CD4-positive, CD25-positive, alpha-beta regulatory T cell (primary cell): Measurements from ENCODE around the gene SPDYE4. TPM values are rescaled to one million over a fixed set of nuclear protein-coding genes. Genes with fewer than 3 reads are reported as not detected.
A peak's percentile ranks its signal among the peaks of the same experiment; 100 is the strongest.

ENCODE experiments used
- ATAC-seq, 2 donors: fragments of 150-1000 bp; cut with Tn5 transposase; one replicate each; pipeline ENCODE4 v1.10.0; 2021; ENCODE audit warnings: low read depth in 2 of 2, moderate number of reproducible peaks in 2 of 2, moderate library complexity in 1 of 2
- DNase-seq, 3 donors: peaks; one replicate each; pipeline versions ENCODE4 v3.0.0 to v3.0.0-alpha.2; 2012 to 2022; ENCODE audit warnings: mixed read lengths in 1 of 3
- H3K27ac ChIP-seq: one replicate; pipeline ENCODE4 v1.7.0; 2013; ENCODE audit warnings: mild to moderate bottlenecking, low read length; ENCODE audit not compliant: insufficient read depth, poor library complexity, severe bottlenecking
- H3K27me3 ChIP-seq: one replicate; pipeline ENCODE4 v1.7.0; 2013; ENCODE audit warnings: low read length; ENCODE audit not compliant: control insufficient read depth, insufficient read depth
- H3K36me3 ChIP-seq: one replicate; pipeline ENCODE4 v1.7.0; 2013; ENCODE audit warnings: mild to moderate bottlenecking, low read length, moderate library complexity; ENCODE audit not compliant: control insufficient read depth, insufficient read depth
- H3K4me1 ChIP-seq: 2 replicates; pipeline ENCODE4 v1.7.0; 2013; ENCODE audit warnings: mild to moderate bottlenecking, low read length; ENCODE audit not compliant: insufficient read depth, control insufficient read depth, poor library complexity, severe bottlenecking
- H3K4me3 ChIP-seq: one replicate; pipeline ENCODE4 v1.7.0; 2013; ENCODE audit warnings: low read depth, mild to moderate bottlenecking, low read length, moderate library complexity
- H3K9me3 ChIP-seq, 2 experiments: 1 replicate in 1 of 2; 2 replicates in 1 of 2; pipeline ENCODE4 v1.7.0; 2013; ENCODE audit warnings: low read length in 2 of 2, mild to moderate bottlenecking in 1 of 2, moderate library complexity in 1 of 2; ENCODE audit not compliant: control insufficient read depth in 2 of 2
- H3K27ac Mint-ChIP-seq, 3 donors: one replicate each; pipeline ENCODE4 v1.8.0; 2020 to 2022; ENCODE audit warnings: mild to moderate bottlenecking in 3 of 3, mixed read lengths in 3 of 3, moderate library complexity in 2 of 3
- H3K27me3 Mint-ChIP-seq: one replicate; pipeline ENCODE4 v1.8.0; 2022; ENCODE audit warnings: mild to moderate bottlenecking, mixed read lengths
- H3K36me3 Mint-ChIP-seq: one replicate; pipeline ENCODE4 v1.8.0; 2020; ENCODE audit warnings: mixed read lengths
- H3K4me1 Mint-ChIP-seq, 4 donors: one replicate each; pipeline ENCODE4 v1.8.0; 2020 to 2022; ENCODE audit warnings: mixed read lengths in 4 of 4, mild to moderate bottlenecking in 1 of 4
- H3K4me3 Mint-ChIP-seq, 4 donors: one replicate each; pipeline ENCODE4 v1.8.0; 2020 to 2022; ENCODE audit warnings: mild to moderate bottlenecking in 4 of 4, mixed read lengths in 4 of 4, moderate library complexity in 3 of 4
- H3K9me3 Mint-ChIP-seq, 7 donors: one replicate each; pipeline ENCODE4 v1.8.0; 2020 to 2022; ENCODE audit warnings: mixed read lengths in 7 of 7, mild to moderate bottlenecking in 3 of 7, moderate library complexity in 2 of 7
- polyA plus RNA-seq, 4 donors: library from polyadenylated mRNA; unstranded; fragments of 300-500 nt; fragmentation: Illumina TruSeq; gene quantifications; one replicate each; pipeline ENCODE4 v1.2.3, GENCODE V29; 2021
- total RNA-seq: library from RNA; stranded (reverse); gene quantifications from one replicate; pipeline ENCODE4 v1.2.3, GENCODE V29; 2022

SPDYE4 gene
- total and polyA plus RNA-seq, 5 donors from 2014 or later: not detected

DNA sequence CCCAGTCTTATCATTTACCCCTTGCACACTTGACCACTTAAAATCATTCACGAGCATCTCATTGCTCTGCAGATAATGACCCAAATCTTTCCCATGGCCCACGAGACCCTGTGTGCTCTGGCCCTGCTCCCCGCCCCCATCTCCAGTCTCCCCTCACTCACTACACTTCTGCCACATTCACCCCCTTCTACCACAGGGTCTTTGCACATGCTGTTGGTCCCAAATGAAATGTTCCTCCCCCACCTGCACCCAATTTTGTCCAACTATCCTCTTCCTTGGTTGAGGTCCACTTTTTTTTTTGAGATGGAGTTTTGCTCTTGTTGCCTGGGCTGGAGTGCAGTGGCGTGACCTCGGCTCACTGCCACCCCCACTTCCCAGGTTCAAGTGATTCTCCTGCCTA is 52.9 kb downstream of the SPDYE4 start:
- H3K4me1 Mint-ChIP-seq: no peaks in the 10 kb centered on the region
- H3K9me3 Mint-ChIP-seq: peaks cover 0 to 6% (median 0%) of the 10 kb centered on the region in 7 donors
- ATAC-seq (no peak), DNase-seq (no peak)
- Histone ChIP-seq H3K9me3 (no peaks in the 10 kb centered on the region), H3K36me3 (no peaks in the 10 kb centered on the region), H3K27me3 (peaks cover 2% of the 10 kb centered on the region), H3K4me3 (no peak overlapping the region), H3K27ac (no peak overlapping the region), H3K4me1 (no peaks in the 10 kb centered on the region)
- no peak overlapping the region for H3K27ac Mint-ChIP-seq
- H3K27me3 Mint-ChIP-seq: peaks cover 37% of the 10 kb centered on the region
- no peaks in the 10 kb centered on the region for H3K36me3 Mint-ChIP-seq
- H3K4me3 Mint-ChIP-seq: no peak overlapping the region

DNA sequence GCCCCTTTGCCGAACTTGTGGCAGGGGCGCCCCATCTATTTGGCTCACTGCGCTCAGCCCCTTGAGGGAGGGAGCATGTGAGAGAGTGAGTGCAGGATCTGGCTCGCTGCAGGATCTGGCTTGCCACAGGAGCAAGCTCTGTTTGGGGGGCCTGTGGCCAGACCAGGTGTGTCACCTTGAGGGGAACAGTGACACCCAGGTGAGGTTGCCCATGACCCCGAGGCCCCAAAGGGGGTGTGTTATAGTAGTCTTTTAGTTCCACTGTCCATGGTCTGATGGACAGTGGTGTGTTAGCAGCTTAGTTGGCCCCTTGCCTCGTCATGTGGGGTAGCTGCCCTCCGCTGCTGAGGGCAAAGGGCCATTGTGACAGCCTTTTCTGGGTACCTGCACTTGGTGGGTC is 55.3 kb downstream of the SPDYE4 start:
- H3K27me3 Mint-ChIP-seq: peaks cover 32% of the 10 kb centered on the region

DNA sequence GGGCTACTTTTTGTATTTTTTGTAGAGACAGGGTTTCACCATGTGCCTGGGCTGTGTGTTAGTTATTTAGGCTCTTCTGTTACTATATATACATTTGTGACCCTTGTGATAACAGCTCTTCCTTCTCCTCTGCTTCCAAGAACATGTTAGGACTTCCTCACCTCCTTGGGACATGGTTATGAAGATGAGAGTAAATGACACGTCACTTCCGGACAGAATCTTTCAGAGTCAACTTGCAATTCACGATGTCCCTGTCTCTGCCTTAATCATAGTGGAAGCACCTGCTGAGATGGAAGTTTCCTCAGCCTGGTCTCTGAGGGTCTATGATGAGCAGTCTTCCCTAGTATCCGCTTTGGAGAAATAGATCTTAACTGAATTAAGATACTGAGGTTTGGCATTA is 56.6 kb downstream of the SPDYE4 start:
- no peaks in the 10 kb centered on the region for H3K4me1 ChIP-seq
- Mint-ChIP-seq H3K27me3 (peaks cover 26% of the 10 kb centered on the region), H3K4me3 (no peak overlapping the region), H3K4me1 (peaks cover 0 to 4% (median 0%) of the 10 kb centered on the region in 4 donors), H3K36me3 (no peaks in the 10 kb centered on the region), H3K27ac (no peak overlapping the region), H3K9me3 (peaks cover 0 to 3% (median 0%) of the 10 kb centered on the region in 7 donors)
- no peaks in the 10 kb centered on the region for H3K36me3 ChIP-seq
- DNase-seq (no peak), ATAC-seq (no peak)
- H3K27ac ChIP-seq: no peak overlapping the region
- H3K4me3 ChIP-seq: no peak overlapping the region
- H3K9me3 ChIP-seq: no peaks in the 10 kb centered on the region
- H3K27me3 ChIP-seq: no peaks in the 10 kb centered on the region

More for the DNA sequence above, 55.3 kb downstream of the SPDYE4 start:
- no peak overlapping the region for H3K27ac Mint-ChIP-seq
- Histone ChIP-seq H3K27me3 (peaks cover 2% of the 10 kb centered on the region), H3K4me1 (no peaks in the 10 kb centered on the region), H3K36me3 (no peaks in the 10 kb centered on the region), H3K4me3 (no peak overlapping the region), H3K9me3 (no peaks in the 10 kb centered on the region), H3K27ac (no peak overlapping the region)
- no peak overlapping the region for H3K4me3 Mint-ChIP-seq
- H3K9me3 Mint-ChIP-seq: peaks cover 0 to 3% (median 0%) of the 10 kb centered on the region in 7 donors
- peaks cover 0 to 4% (median 0%) of the 10 kb centered on the region in 4 donors for H3K4me1 Mint-ChIP-seq
- no peak for ATAC-seq
- no peaks in the 10 kb centered on the region for H3K36me3 Mint-ChIP-seq
- DNase-seq: no peak

DNA sequence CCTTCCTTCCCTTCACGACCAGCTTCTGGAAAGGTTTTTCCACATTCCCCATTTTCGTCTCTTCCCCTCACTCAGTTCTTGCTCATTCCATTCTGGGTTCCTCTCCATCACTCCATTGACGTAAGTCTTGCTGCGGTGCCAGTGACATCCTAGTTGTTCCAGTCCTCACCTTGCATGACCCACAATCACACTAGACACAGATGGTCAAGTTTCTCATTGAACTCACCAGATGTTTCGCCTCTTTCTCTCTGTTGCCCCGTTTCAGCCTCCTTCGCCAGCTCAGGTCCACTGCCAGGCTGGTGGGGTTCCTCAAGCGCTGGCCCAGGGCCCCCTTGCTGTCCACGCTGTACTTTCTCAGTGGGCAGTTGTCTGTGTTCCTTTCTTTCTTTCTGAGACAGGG is 57.1 kb downstream of the SPDYE4 start:
- Mint-ChIP-seq H3K9me3 (peaks cover 0 to 4% (median 0%) of the 10 kb centered on the region in 7 donors), H3K27ac (peak overlapping the region in 1 of 3 donors; percentile 48), H3K36me3 (no peaks in the 10 kb centered on the region), H3K4me1 (peaks cover 0 to 4% (median 0%) of the 10 kb centered on the region in 4 donors), H3K4me3 (no peak overlapping the region), H3K27me3 (peaks cover 26% of the 10 kb centered on the region)
- no peak for DNase-seq
- Histone ChIP-seq H3K9me3 (no peaks in the 10 kb centered on the region), H3K27me3 (no peaks in the 10 kb centered on the region), H3K27ac (no peak overlapping the region), H3K4me1 (no peaks in the 10 kb centered on the region), H3K36me3 (no peaks in the 10 kb centered on the region), H3K4me3 (no peak overlapping the region)
- ATAC-seq: no peak

Other genes starting within 250 kb of the SPDYE4 start
- 4.0 TPM for gene MYH10, start 127.8 kb downstream of the SPDYE4 start, total RNA-seq
- gene MYH10, start 127.8 kb downstream of the SPDYE4 start, polyA plus RNA-seq: 1 to 10 TPM in 3 of 4 donors, under 1 TPM in 1; 0.67 to 1.2 (median 1.1) TPM
- gene CCDC42, start 13.7 kb downstream of the SPDYE4 start, total RNA-seq: not detected
- under 1 TPM in 2 of 4 donors, not detected in 2; 0.12 to 0.37 TPM for gene CCDC42, start 13.7 kb downstream of the SPDYE4 start, polyA plus RNA-seq
- not detected for gene MFSD6L, start 40.8 kb upstream of the SPDYE4 start, total RNA-seq
- not detected for gene MFSD6L, start 40.8 kb upstream of the SPDYE4 start, polyA plus RNA-seq
- gene PIK3R6, start 109.1 kb upstream of the SPDYE4 start, total RNA-seq: 1.1 TPM
- not detected for gene PIK3R6, start 109.1 kb upstream of the SPDYE4 start, polyA plus RNA-seq
- gene PIK3R5, start 207.2 kb upstream of the SPDYE4 start, total RNA-seq: 275 TPM
- 10 to 100 TPM; 34.8 to 40.1 (median 36.9) TPM for gene PIK3R5, start 207.2 kb upstream of the SPDYE4 start, polyA plus RNA-seq